Activated T-cell treated with anti-CD3 and anti-CD28 coated beads, Interleukin-2, amount 50 U/mL, for 4 hours (primary cell): Measurements from ENCODE around the gene HLA-DOA. TPM values are rescaled to one million over a fixed set of nuclear protein-coding genes. Genes with fewer than 3 reads are reported as not detected.

ENCODE experiments used
- ATAC-seq, 2 donors: fragments of 200-7000 bp; cut with Tn5 transposase; one replicate each; pipeline ENCODE4 v1.10.0; 2021
- DNase-seq: peaks from one replicate; pipeline ENCODE4 v3.0.0-alpha.2; 2020
- H3K27me3 Mint-ChIP-seq: one replicate; pipeline ENCODE4 v1.8.0; 2021; ENCODE audit warnings: low read depth, mixed read lengths
- H3K36me3 Mint-ChIP-seq: one replicate; pipeline ENCODE4 v1.8.0; 2022; ENCODE audit warnings: mixed read lengths; ENCODE audit not compliant: insufficient read depth
- H3K4me1 Mint-ChIP-seq: one replicate; pipeline ENCODE4 v1.8.0; 2021; ENCODE audit warnings: low read depth, mixed read lengths
- H3K4me3 Mint-ChIP-seq: one replicate; pipeline ENCODE4 v1.8.0; 2021; ENCODE audit warnings: mild to moderate bottlenecking, moderate library complexity, mixed read lengths
- H3K9me3 Mint-ChIP-seq: one replicate; pipeline ENCODE4 v1.8.0; 2021; ENCODE audit warnings: mixed read lengths
- total RNA-seq, 3 donors: library from RNA; stranded (reverse); gene quantifications; one replicate each; pipeline ENCODE4 v1.2.1, GENCODE V29; 2021

The HLA-DOA gene
- total RNA-seq, 3 donors from 2014 or later = 2.0 to 2.1 (median 2.1) TPM

DNA sequence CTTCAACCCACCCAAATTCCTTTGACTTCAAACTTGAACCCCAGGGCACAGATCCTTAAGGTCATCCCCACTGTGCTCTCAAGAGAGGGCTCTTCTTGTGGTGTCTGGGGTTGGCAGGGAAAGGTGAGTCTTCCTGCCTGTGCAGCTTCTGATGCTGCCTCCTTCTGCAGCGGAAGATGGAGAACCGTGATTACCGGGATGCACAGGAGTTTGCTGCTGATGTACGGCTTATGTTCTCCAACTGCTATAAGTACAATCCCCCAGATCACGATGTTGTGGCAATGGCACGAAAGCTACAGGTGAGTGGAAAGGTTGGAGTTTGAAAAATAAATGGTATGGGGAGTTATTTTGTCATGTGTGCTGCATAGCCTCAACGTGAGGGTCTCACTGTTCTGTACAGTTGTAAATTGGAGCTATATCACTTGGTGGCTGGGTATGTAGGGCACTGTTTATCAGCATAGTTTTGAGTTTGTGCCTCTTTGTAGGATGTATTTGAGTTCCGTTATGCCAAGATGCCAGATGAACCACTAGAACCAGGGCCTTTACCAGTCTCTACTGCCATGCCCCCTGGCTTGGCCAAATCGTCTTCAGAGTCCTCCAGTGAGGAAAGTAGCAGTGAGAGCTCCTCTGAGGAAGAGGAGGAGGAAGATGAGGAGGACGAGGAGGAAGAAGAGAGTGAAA lies 32.0 kb downstream of the HLA-DOA start:
- Mint-ChIP-seq H3K4me3 (peak overlapping the region; percentile 62), H3K4me1 (peaks cover 49% of the 10 kb centered on the region), H3K9me3 (no peaks in the 10 kb centered on the region), H3K27me3 (no peaks in the 10 kb centered on the region), H3K36me3 (peaks cover 89% of the 10 kb centered on the region)
- ATAC-seq = no peak
- no peak for DNase-seq

DNA sequence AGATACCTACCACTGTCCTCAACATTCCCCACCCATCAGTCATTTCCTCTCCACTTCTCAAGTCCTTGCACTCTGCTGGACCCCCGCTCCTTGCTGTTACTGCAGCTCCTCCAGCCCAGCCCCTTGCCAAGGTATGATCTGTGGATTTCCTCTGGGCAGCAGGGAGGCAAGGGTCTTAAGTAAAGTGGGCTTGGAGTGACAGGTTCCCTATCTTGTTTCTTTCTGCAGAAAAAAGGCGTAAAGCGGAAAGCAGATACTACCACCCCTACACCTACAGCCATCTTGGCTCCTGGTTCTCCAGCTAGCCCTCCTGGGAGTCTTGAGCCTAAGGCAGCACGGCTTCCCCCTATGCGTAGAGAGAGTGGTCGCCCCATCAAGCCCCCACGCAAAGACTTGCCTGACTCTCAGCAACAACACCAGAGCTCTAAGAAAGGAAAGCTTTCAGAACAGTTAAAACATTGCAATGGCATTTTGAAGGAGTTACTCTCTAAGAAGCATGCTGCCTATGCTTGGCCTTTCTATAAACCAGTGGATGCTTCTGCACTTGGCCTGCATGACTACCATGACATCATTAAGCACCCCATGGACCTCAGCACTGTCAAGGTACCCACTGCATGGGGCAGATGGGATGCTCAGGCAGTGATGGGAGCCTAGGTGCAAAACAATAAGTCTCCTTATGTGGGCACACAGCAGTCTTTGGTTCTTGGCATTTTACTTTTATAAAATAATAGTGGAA lies 32.9 kb downstream of the HLA-DOA start:
- ATAC-seq = no peak
- Mint-ChIP-seq H3K4me3 (peak overlapping the region; percentile 99), H3K27me3 (no peaks in the 10 kb centered on the region), H3K4me1 (peaks cover 43% of the 10 kb centered on the region), H3K36me3 (peaks cover 87% of the 10 kb centered on the region), H3K9me3 (no peaks in the 10 kb centered on the region)
- DNase-seq = no peak

DNA sequence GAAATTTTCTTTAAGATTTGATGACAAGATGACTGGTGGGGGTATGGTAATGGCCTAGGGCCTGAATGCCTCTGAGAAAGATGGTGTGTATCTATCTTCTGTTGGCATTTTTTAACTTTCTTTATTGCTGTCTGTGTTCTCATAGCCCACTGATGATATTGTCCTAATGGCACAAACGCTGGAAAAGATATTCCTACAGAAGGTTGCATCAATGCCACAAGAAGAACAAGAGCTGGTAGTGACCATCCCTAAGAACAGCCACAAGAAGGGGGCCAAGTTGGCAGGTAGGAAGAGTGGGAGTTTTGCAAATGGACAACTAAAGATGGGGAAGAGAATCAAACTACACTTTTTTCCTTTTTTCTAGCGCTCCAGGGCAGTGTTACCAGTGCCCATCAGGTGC lies 33.5 kb downstream of the HLA-DOA start:
- H3K4me1 Mint-ChIP-seq = peaks cover 42% of the 10 kb centered on the region
- no peaks in the 10 kb centered on the region for H3K27me3 Mint-ChIP-seq
- DNase-seq (no peak), ATAC-seq (no peak)
- no peaks in the 10 kb centered on the region for H3K9me3 Mint-ChIP-seq
- H3K36me3 Mint-ChIP-seq = peaks cover 88% of the 10 kb centered on the region
- H3K4me3 Mint-ChIP-seq = peak overlapping the region; percentile 99

DNA sequence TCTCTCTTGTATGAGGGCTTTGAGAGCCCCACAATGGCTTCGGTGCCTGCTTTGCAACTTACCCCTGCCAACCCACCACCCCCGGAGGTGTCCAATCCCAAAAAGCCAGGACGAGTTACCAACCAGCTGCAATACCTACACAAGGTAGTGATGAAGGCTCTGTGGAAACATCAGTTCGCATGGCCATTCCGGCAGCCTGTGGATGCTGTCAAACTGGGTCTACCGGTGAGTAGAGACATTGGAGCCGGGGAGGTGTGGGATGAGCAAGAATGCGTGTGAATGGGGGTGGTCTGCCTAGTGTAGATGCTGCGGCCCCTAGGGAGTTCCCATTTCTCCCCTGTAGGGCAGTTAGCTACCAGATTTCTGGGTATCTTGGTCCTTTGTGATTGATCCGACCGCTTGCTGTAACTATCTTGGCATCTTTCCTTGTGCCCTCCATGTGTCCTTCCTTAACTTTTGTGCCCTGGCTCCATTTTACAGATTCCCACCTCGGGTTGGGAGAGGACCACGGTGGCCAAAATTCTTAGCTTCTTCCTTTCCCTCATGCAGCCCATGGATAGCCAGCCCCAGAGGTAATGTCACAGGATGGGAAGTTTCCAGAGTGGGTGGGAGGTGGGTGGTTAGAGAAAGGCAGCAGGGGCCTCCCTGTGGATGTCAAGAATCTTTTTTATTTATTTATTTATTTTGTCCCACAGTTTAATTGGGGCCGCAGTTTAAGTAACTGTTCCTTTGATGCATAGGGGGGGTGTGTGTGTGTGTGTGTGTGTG lies 34.7 kb downstream of the HLA-DOA start:
- Mint-ChIP-seq H3K9me3 (no peaks in the 10 kb centered on the region), H3K27me3 (no peaks in the 10 kb centered on the region), H3K4me3 (peak overlapping the region; percentile 99), H3K4me1 (peaks cover 38% of the 10 kb centered on the region), H3K36me3 (peaks cover 80% of the 10 kb centered on the region)
- DNase-seq (no peak), ATAC-seq (no peak)

DNA sequence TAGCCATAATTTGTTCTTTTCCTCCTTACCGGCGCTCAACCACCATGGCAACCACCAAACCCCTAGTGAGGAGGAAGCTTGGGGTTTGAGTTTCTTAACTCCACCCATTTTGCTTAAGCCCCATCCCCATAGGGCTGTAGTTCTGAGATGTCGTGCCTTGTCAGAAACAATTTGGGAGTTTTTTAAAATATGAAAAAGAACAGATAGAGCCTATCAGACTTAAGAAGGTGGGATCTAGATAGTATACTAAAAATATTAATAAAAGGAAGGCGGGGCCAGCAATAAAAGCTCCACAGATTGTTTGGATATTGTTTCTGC lies 35.4 kb downstream of the HLA-DOA start:
- peaks cover 76% of the 10 kb centered on the region for H3K36me3 Mint-ChIP-seq
- no peaks in the 10 kb centered on the region for H3K27me3 Mint-ChIP-seq
- H3K4me1 Mint-ChIP-seq = peaks cover 35% of the 10 kb centered on the region
- no peak for DNase-seq
- no peaks in the 10 kb centered on the region for H3K9me3 Mint-ChIP-seq
- ATAC-seq = no peak
- peak overlapping the region; percentile 99 for H3K4me3 Mint-ChIP-seq

DNA sequence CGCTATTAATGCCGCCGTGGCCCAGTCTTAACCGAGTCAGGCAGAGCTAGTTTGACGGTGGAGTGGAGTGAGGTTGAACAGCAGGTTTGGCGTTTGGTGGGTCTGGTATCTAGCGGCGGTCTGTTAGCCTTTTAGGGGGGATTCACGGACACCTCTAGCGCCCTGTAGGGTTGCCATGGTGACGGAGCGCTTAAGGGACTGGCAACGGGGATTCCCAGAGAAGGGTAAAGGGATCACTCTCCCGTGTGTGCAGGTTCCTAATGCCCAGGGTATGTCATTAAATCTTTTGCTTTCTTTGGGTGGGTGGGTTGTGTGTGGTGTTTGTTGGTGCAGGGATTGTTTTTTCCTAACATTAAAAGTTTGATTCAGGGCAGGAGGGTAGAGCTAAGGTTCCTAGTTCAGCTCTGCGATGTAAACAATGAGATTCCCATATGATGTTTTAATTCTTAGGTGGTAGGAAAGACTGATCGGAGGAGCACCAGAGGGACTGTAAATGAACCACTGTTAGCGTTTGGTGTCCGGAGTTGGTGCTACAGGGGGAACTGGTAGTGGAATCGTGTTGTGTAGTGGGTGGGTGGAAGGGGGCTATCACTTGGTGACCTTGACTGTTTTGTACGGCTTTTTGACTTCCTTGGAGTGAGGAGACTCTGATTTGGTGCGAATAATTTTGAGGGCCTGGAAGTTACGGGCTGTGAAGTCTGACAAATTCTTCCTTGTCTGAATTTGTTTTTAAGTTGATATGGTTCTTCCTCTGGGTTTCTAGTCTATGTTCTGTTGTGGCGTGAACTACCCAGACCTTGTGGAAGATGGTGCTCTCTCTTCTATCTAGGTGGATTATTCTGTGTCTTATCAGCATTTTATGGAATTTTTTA lies 36.0 kb downstream of the HLA-DOA start:
- H3K9me3 Mint-ChIP-seq = no peaks in the 10 kb centered on the region
- peak overlapping the region; percentile 99 for H3K4me3 Mint-ChIP-seq
- H3K27me3 Mint-ChIP-seq = no peaks in the 10 kb centered on the region
- peaks cover 73% of the 10 kb centered on the region for H3K36me3 Mint-ChIP-seq
- peak; percentile 56 for DNase-seq
- ATAC-seq = no peak
- peaks cover 32% of the 10 kb centered on the region for H3K4me1 Mint-ChIP-seq

DNA sequence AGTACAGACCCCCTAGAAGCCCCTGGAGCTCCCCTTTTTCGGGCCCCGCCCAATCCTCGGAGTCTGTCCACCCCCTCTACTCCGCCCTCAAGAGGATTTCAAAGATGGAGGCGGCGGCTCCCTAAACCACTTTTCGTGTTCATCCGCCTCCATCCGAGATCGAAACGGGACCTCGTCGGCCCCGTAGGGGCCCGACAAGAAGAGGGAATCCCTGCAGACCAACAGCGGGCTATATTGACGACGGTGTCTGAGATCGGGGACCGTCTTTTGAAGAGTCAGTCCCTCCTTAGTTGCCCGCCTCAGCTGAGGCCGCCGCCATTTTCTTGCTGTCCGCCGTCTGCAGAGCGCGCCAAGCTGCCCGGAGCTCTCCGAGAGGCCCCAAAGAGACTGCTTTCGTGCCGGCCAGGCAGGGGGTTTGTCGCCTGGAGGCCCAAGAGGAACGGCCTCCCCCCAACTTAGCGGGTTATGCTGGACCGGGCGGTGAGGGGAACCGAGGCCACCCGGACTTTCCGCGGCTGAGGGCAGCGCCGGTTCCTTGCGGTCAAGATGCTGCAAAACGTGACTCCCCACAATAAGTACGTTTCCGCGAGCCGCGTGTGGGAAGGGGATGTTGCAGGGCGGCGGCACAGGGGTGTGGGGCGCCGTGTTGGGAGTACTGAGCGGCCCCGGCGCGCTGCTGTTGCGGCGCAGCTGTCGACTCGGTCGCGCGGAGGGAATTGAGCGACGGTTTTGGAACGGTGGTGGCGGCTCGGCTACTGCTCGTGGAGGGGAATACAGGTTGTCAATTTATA lies 36.8 kb downstream of the HLA-DOA start:
- peak overlapping the region; percentile 99 for H3K4me3 Mint-ChIP-seq
- ATAC-seq = peak; percentile 0 to 8
- H3K9me3 Mint-ChIP-seq = no peaks in the 10 kb centered on the region
- H3K27me3 Mint-ChIP-seq = no peaks in the 10 kb centered on the region
- H3K36me3 Mint-ChIP-seq = peaks cover 65% of the 10 kb centered on the region
- peak; percentile 57 for DNase-seq
- H3K4me1 Mint-ChIP-seq = peaks cover 25% of the 10 kb centered on the region

DNA sequence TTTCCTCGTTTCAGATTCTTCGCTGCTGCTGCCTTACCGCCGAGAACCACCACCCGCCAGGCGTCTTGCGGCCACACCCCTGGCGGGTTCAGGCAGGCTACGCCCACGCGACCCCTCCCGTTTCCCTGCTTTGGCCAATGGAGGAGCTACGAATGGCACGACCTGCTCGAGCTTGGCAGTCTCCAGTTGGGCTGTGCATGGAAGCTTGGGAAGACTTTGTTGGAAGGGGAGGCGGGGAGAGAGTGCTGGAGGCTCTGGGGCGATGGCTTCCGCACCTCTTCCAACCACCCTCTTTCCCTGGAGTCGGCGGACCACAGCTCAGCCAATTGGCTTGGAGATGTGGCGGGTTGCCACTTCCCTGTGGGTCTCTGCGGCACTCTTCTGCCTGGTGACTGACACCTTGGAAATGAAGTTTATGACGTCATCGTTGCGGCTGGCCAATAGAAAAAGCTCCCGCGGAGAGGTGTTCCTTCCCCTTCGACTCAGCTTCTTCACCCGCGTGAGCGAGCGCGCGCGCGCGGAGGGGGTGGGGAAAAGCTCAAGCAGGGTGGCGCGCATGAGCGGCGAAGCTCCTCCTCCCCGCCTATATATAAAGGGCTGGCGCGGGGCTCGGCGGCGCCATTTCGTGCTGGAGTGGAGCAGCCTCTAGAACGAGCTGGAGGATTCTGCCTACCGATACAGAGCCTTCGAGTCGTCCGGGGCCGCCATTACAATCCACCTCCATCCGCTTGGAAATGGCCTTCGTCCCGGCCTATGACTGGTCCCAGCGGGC lies 37.6 kb downstream of the HLA-DOA start:
- peak overlapping the region; percentile 99 for H3K4me3 Mint-ChIP-seq
- peaks cover 25% of the 10 kb centered on the region for H3K4me1 Mint-ChIP-seq
- H3K27me3 Mint-ChIP-seq = no peaks in the 10 kb centered on the region
- ATAC-seq = peak; percentile 45 to 47
- DNase-seq = peak; percentile 99
- no peaks in the 10 kb centered on the region for H3K9me3 Mint-ChIP-seq
- H3K36me3 Mint-ChIP-seq = peaks cover 58% of the 10 kb centered on the region

DNA sequence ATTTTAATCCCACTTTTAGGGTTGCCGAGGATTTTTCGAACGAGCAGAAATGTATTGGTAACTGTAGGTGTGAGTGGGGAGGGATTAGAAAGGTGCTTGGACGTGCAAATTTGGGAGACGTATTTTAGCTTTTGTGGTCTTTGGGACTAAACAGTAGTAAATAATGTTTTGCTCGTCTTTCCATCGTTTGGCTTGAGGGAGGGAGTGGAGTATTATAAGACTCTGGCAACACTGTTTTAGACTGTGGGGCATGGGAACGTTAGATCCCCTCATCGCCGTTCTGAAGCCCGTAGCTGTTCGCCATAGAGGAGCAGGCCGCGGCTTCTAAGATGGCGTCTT lies 38.2 kb downstream of the HLA-DOA start:
- no peak for DNase-seq
- Mint-ChIP-seq H3K4me1 (peaks cover 25% of the 10 kb centered on the region), H3K9me3 (no peaks in the 10 kb centered on the region), H3K36me3 (peaks cover 53% of the 10 kb centered on the region), H3K27me3 (no peaks in the 10 kb centered on the region), H3K4me3 (peak overlapping the region; percentile 99)
- ATAC-seq = no peak

DNA sequence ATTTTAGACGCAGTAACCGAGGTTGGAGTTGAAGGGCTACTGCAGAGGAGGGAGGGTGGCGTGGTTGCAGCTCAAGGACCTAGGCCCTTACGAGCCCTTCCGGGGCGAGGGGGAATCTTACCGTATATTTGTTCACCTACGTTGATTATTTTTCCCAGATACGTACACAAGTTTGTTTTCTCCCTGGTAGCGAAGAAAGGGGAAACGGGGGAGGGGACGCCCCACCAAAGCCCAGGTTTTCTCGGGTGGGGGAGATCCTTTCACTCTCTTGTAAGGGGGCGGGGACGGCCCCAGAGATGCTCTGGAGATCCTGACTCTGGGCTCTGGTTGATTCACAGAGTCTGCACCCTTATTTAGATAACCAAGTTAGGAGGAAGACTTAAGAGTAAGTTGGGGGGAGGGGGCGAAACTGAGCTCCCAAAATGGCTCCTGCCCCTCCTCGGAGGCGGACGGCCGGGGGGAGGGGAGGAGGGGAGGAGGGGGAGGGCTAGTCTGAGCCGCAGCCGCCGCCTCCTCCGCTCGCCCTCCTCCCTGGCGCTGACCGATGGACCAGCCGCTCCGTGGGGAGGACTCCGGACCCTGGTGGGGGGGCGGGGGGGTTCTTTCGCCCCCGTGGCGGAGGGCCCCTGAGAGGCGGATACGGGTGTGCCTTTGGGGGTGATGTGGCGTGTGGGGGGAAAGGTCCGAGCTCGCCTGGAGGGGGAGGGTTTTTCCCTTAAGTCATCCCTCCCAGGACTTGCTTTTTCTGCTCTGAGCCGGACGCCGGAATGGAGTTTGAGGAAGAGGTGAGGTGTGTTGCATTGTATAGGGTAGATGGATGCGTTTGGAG lies 38.8 kb downstream of the HLA-DOA start:
- Mint-ChIP-seq H3K36me3 (peaks cover 47% of the 10 kb centered on the region), H3K9me3 (no peaks in the 10 kb centered on the region), H3K4me3 (peak overlapping the region; percentile 99), H3K27me3 (no peaks in the 10 kb centered on the region), H3K4me1 (peaks cover 24% of the 10 kb centered on the region)
- DNase-seq (peak; percentile 75), ATAC-seq (peak; percentile 12 to 18)

DNA sequence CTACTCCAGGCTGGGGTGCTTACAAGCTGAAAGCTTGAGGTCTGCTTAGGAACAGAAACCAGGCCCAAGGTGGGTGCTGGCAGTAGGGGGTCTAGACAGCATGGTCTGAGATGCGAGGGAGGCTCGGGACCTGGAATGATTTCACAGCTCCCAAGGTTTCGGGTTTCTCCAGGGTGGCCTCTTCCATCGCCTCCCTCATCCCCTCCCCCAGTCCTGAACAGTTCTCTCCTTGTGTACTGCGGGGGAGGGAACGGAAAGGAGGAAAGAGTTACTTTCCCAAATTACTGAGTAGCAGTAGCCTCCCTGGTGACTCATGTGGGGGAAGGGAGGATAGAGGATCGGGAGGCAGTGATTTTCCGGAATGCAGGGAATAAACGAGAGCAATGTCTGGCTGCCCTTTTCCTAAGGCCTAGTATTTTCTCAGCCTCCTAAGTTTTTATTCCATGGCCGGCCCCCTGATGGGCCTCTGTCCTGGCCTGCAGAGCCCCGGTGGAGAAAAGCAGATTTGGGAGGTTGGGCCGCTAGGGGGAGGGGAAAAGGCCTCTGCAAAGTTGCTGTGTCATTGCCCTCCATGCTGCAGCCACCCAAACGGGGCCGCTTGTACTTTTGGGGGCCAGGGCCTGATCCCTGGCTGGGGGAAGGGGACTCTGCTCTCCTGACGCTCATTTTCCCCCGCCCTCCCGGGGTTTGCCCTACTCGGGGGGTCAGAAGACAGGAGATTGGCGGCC lies 39.5 kb downstream of the HLA-DOA start:
- no peaks in the 10 kb centered on the region for H3K9me3 Mint-ChIP-seq
- H3K4me3 Mint-ChIP-seq = peak overlapping the region; percentile 99
- peak; percentile 4 to 7 for ATAC-seq
- no peaks in the 10 kb centered on the region for H3K27me3 Mint-ChIP-seq
- DNase-seq = peak; percentile 59
- H3K4me1 Mint-ChIP-seq = peaks cover 26% of the 10 kb centered on the region
- peaks cover 40% of the 10 kb centered on the region for H3K36me3 Mint-ChIP-seq
